Prostate gland (tissue), 2 donors: ENCODE measurements around the gene INPP5A. TPM values are rescaled to one million over a fixed set of nuclear protein-coding genes. Genes with fewer than 3 reads are reported as not detected.

Experiments
- DNase-seq: peaks from one replicate; pipeline ENCODE4 v3.0.0-alpha.2; 2019; ENCODE audit warnings: low spot score
- H3K27ac ChIP-seq, 2 donors: fragments of 200-600 bp; sonication (generic); 2 replicates each; pipeline ENCODE4 v1.5.1; 2017 to 2019
- H3K27me3 ChIP-seq: fragments of 200-600 bp; sonication (generic); replicated peaks from 2 replicates; pipeline ENCODE4 v1.5.1; 2019; ENCODE audit not compliant: insufficient read depth
- H3K36me3 ChIP-seq, 2 donors: fragments of 200-600 bp; sonication (generic); 1 replicate in 1 of 2; 2 replicates in 1 of 2; pipeline versions ENCODE4 v1.5.1 to v1.8.1; 2017 to 2019
- H3K4me1 ChIP-seq: fragments of 200-600 bp; sonication (generic); replicated peaks from 2 replicates; pipeline ENCODE4 v1.5.1; 2019
- H3K4me3 ChIP-seq, 2 donors: fragments of 200-600 bp; sonication (generic); 2 replicates each; pipeline ENCODE4 v1.5.1; 2017 to 2019
- H3K9me3 ChIP-seq: fragments of 200-600 bp; sonication (generic); 2 replicates; pipeline ENCODE4 v1.5.1; 2017
- CTCF ChIP-seq, 4 experiments: fragments of 200-600 bp in 2 of 4; fragments of 450-650 bp in 2 of 4; sonication (generic) in 2 of 4; IDR thresholded peaks; 1 replicate in 3 of 4; 2 replicates in 1 of 4; pipeline ENCODE4 v1.5.1; 2016 to 2019; ENCODE audit warnings: antibody characterized with exemption in 4 of 4, mild to moderate bottlenecking in 2 of 4, moderate library complexity in 2 of 4
- POLR2A ChIP-seq: fragments of 450-650 bp; IDR thresholded peaks from one replicate; pipeline ENCODE4 v1.6.1; 2016; ENCODE audit warnings: antibody characterized with exemption, mild to moderate bottlenecking
- POLR2AphosphoS5 ChIP-seq: sonication (generic); formaldehyde crosslinking; IDR thresholded peaks from one replicate; pipeline ENCODE4 v1.6.1; 2017; ENCODE audit warnings: antibody characterized with exemption
- WGBS: methylation state at CpG from one replicate; pipeline ENCODE4 v1.1.5; 2018; 5-methylcytosine and 5-hydroxymethylcytosine counted together
- intact Hi-C: fragments of 100-400 bp; cut with DNase I; formaldehyde crosslinking; loops from one replicate; pipeline ENCODE4 v1.14.2; 2022
- total RNA-seq, 2 donors: library from RNA; depleted of rRNA; stranded (reverse); fragments of >200 nt; gene quantifications; one replicate each; pipeline ENCODE4 v1.1.0, GENCODE V29; 2016

INPP5A gene
- total RNA-seq, 2 donors from 2014 or later: 49.5 to 83.3 TPM

GRCh38 chr10:132626019-132626760 is 88.6 kb downstream of the INPP5A start:
- H3K9me3 ChIP-seq: no peaks in the 10 kb centered on the region
- peaks cover 8% of the 10 kb centered on the region for H3K4me1 ChIP-seq
- no peaks in the 10 kb centered on the region for H3K36me3 ChIP-seq
- 78% methylated on average over 24 of the region's 24 CpGs for WGBS
- DNase-seq: no peak
- no peaks in the 10 kb centered on the region for H3K27me3 ChIP-seq
- TF ChIP-seq POLR2AphosphoS5: no peak
- TF ChIP-seq CTCF (IDR thresholded peaks at IDR 0.05): no peak
- intact Hi-C loops: no loop called here
- no peak overlapping the region for H3K27ac ChIP-seq
- no peak overlapping the region for H3K4me3 ChIP-seq

GRCh38 chr10:132626761-132627665 is 89.4 kb downstream of the INPP5A start:
- Histone ChIP-seq H3K4me3 (no peak overlapping the region), H3K9me3 (no peaks in the 10 kb centered on the region), H3K27me3 (no peaks in the 10 kb centered on the region), H3K36me3 (no peaks in the 10 kb centered on the region), H3K27ac (peak overlapping the region in 1 of 2 donors; percentile 53), H3K4me1 (peaks cover 12% of the 10 kb centered on the region)
- DNase-seq: no peak
- 79% methylated on average over 34 of the region's 36 CpGs for WGBS
- intact Hi-C loops: no loop called here
- TF ChIP-seq POLR2AphosphoS5: no peak
- TF ChIP-seq CTCF (IDR thresholded peaks at IDR 0.05): no peak
- TF ChIP-seq POLR2A: no peak

GRCh38 chr10:132627666-132628531 is 90.3 kb downstream of the INPP5A start:
- Histone ChIP-seq H3K9me3 (no peaks in the 10 kb centered on the region), H3K27me3 (no peaks in the 10 kb centered on the region), H3K36me3 (no peaks in the 10 kb centered on the region), H3K4me1 (peaks cover 18% of the 10 kb centered on the region), H3K4me3 (no peak overlapping the region), H3K27ac (peak overlapping the region; percentile 38 to 53)
- intact Hi-C loops: no loop called here
- TF ChIP-seq POLR2A (no peak), POLR2AphosphoS5 (no peak)
- no peak for DNase-seq
- WGBS: 51% methylated on average over 31 of the region's 32 CpGs

GRCh38 chr10:132628966-132629900 is 91.6 kb downstream of the INPP5A start:
- 62% methylated on average over 21 of the region's 21 CpGs for WGBS

More at GRCh38 chr10:132628966-132629900, 91.6 kb downstream of the INPP5A start:
- H3K36me3 ChIP-seq: no peaks in the 10 kb centered on the region
- H3K27me3 ChIP-seq: no peaks in the 10 kb centered on the region
- TF ChIP-seq POLR2AphosphoS5 (no peak), POLR2A (no peak), CTCF (IDR thresholded peaks at IDR 0.05) (no peak)
- intact Hi-C loops: no loop called here
- no peak overlapping the region for H3K4me3 ChIP-seq
- no peak for DNase-seq
- H3K9me3 ChIP-seq: no peaks in the 10 kb centered on the region
- peak overlapping the region; percentile 53 to 85 for H3K27ac ChIP-seq
- H3K4me1 ChIP-seq: peaks cover 25% of the 10 kb centered on the region
